Astrocyte (in vitro differentiated cells and primary cell): ENCODE measurements around the gene MMP21.

Experiments
- EZH2 ChIP-seq: IDR thresholded peaks from 2 replicates; pipeline ENCODE4 v1.6.1; 2012; ENCODE audit warnings: mild to moderate bottlenecking, low read length, inconsistent platforms; ENCODE audit not compliant: insufficient read depth
- TF ChIP-seq, protein P1 (sequence below): IDR thresholded peaks from 2 replicates; pipeline ENCODE4 v1.5.1; 2011; ENCODE audit warnings: low read depth, mild to moderate bottlenecking, inconsistent platforms, low read length, moderate library complexity; ENCODE audit not compliant: insufficient read depth

DNA sequence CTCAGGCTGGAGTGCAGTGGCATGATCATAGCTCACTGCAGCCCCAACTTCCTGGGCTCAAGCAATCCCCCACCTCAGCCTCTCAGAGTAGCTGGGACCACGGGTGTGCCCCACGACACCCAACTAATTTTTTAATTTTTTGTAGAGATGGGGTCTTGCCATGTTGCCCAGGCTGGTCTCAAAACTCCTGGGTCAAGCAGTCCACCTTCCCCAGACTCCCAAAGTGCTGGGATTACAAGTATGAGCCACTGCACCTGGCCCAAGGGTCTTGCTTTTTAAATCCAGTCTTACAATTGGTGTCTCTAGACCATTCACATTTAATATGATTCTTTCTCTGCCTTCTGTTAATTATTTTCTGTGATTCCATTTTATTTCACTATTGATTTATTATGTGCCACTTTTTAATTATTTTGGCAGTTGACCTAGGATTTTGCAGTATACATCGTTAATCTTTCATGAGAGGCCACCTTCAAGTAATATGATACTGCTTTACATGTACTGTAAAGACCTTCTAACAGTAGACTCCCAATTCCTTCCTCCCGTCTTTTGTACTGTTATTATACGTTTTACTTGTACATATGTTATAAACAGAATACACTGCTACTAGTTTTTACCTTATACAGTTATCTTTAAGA lies 18.7 kb downstream of the MMP21 start:
- TF ChIP-seq, protein P1, sequence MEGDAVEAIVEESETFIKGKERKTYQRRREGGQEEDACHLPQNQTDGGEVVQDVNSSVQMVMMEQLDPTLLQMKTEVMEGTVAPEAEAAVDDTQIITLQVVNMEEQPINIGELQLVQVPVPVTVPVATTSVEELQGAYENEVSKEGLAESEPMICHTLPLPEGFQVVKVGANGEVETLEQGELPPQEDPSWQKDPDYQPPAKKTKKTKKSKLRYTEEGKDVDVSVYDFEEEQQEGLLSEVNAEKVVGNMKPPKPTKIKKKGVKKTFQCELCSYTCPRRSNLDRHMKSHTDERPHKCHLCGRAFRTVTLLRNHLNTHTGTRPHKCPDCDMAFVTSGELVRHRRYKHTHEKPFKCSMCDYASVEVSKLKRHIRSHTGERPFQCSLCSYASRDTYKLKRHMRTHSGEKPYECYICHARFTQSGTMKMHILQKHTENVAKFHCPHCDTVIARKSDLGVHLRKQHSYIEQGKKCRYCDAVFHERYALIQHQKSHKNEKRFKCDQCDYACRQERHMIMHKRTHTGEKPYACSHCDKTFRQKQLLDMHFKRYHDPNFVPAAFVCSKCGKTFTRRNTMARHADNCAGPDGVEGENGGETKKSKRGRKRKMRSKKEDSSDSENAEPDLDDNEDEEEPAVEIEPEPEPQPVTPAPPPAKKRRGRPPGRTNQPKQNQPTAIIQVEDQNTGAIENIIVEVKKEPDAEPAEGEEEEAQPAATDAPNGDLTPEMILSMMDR: no peak
- TF ChIP-seq EZH2: no peak
